ENCODE results near the gene CDC14C.

Gene CDC14C

GRCh38 chr7:48976253-48976652, 51.9 kb downstream of the CDC14C start:
- no peak for DNase-seq (ENCODE audit: low read depth)

- DNase-seq (ENCODE audit: low read depth) = no peak
Observed at GRCh38 chr7:48976850-48977249, 52.5 kb downstream of the CDC14C start.

Measured in stimulated activated CD8-positive, alpha-beta memory T cell treated with anti-CD3 and anti-CD28 coated beads, Interleukin-15, amount 100 ng/mL, for 24 hours (primary cell).